HCT116 (cell line): Measurements from ENCODE around the gene ARFGEF3. TPM values are rescaled to one million over a fixed set of nuclear protein-coding genes. Genes with fewer than 3 reads are reported as not detected.

Source experiments
- ATAC-seq: fragments of 200-7000 bp; cut with Tn5 transposase; 2 replicates; pipeline ENCODE4 v1.9.1; 2020; ENCODE audit warnings: mild to moderate bottlenecking, moderate library complexity
- BruUV-seq: library from RNA; stranded (reverse); fragments of 400-500 nt; replicated peaks from 2 replicates; lab custom pipeline; 2021; lab: Mats Ljungman, UMichigan
- CTCF ChIA-PET: fragments of 300-600 bp; sonication (Branson Sonifier 250); formaldehyde crosslinking; loops from one replicate; lab custom pipeline; 2021; ENCODE audit warnings: antibody characterized with exemption; lab: Charles Lee
- POLR2A ChIA-PET: fragments of 300-600, 350-600 bp; sonication (Branson Sonifier 250); formaldehyde crosslinking; loops from one replicate; lab custom pipeline; 2021; ENCODE audit warnings: antibody characterized with exemption; lab: Charles Lee
- RAD21 ChIA-PET, 2 experiments: fragments of 300-600 bp; sonication (Branson Sonifier 250); formaldehyde crosslinking; loops; one replicate each; lab custom pipeline; 2023; ENCODE audit warnings: low total read pairs in 2 of 2; ENCODE audit not compliant: uncharacterized antibody in 2 of 2, unreplicated experiment in 2 of 2, low non-redundant PET in 1 of 2; lab: Charles Lee
- DNase-seq: peaks from one replicate; pipeline ENCODE4 v3.0.0-alpha.2; 2010; ENCODE audit warnings: low read depth, low spot score
- H2AFZ ChIP-seq: fragments of 200-600 bp; shearing (Covaris generic), sonication (generic); 2 replicates; pipeline ENCODE4 v1.6.1; 2017; ENCODE audit warnings: low read depth, mixed run types, mixed read lengths, antibody characterized with exemption, low read length; ENCODE audit not compliant: poor library complexity, severe bottlenecking
- H3K27ac ChIP-seq: 2 replicates; pipeline ENCODE4 v1.5.1; 2012; ENCODE audit warnings: low read depth, low read length
- H3K27me3 ChIP-seq: fragments of 200-600 bp; sonication (generic); 2 replicates; pipeline ENCODE4 v1.6.1; 2016; ENCODE audit warnings: mixed run types, low read length, mixed read lengths; ENCODE audit not compliant: insufficient read depth
- H3K36me3 ChIP-seq, 2 experiments: fragments of 200-500 bp in 1 of 2; fragments of 200-600 bp in 1 of 2; sonication (Bioruptor generic) in 1 of 2; sonication (generic) in 1 of 2; 2 replicates each; pipeline versions ENCODE4 v1.5.1 to v1.6.1; 2014 to 2016; ENCODE audit warnings: low read length in 2 of 2, inconsistent platforms in 1 of 2, mixed read lengths in 1 of 2, mixed run types in 1 of 2; ENCODE audit not compliant: insufficient read depth in 2 of 2, control insufficient read depth in 1 of 2
- H3K4me1 ChIP-seq, 2 experiments: fragments of 200-600 bp in 1 of 2; sonication (generic) in 1 of 2; 2 replicates each; pipeline versions ENCODE4 v1.5.1 to v1.6.1; 2012 to 2017; ENCODE audit warnings: low read length in 2 of 2, inconsistent platforms in 1 of 2, mild to moderate bottlenecking in 1 of 2, mixed read lengths in 1 of 2, mixed run types in 1 of 2, moderate library complexity in 1 of 2; ENCODE audit not compliant: insufficient read depth in 2 of 2, control insufficient read depth in 1 of 2
- H3K4me2 ChIP-seq: fragments of 200-600 bp; sonication (generic); 2 replicates; pipeline ENCODE4 v1.6.1; 2017; ENCODE audit warnings: mixed run types, low read length, mixed read lengths
- H3K4me3 ChIP-seq, 2 experiments: fragments of 200-600 bp in 1 of 2; sonication (generic) in 1 of 2; replicated peaks in 1 of 2; 2 replicates each; pipeline ENCODE4 v1.5.1; 2011 to 2016; ENCODE audit warnings: low read length in 2 of 2, control low read depth in 1 of 2, low read depth in 1 of 2, mild to moderate bottlenecking in 1 of 2, mixed read lengths in 1 of 2, mixed run types in 1 of 2
- H3K79me2 ChIP-seq: fragments of 200-600 bp; sonication (generic); 2 replicates; pipeline ENCODE4 v1.6.1; 2017; ENCODE audit warnings: mild to moderate bottlenecking, mixed run types, low read length, moderate library complexity, mixed read lengths; ENCODE audit not compliant: insufficient read depth
- H3K9ac ChIP-seq: fragments of 200-600 bp; sonication (generic); 2 replicates; pipeline ENCODE4 v1.6.1; 2016; ENCODE audit warnings: low read length, mixed read lengths
- H3K9me2 ChIP-seq: fragments of 200-600 bp; sonication (generic), shearing (Covaris generic); 2 replicates; pipeline ENCODE4 v1.6.1; 2017; ENCODE audit warnings: mixed run types, mild to moderate bottlenecking, moderate library complexity; ENCODE audit not compliant: insufficient read depth
- H3K9me3 ChIP-seq, 2 experiments: fragments of 200-500 bp in 1 of 2; fragments of 200-600 bp in 1 of 2; sonication (Bioruptor generic) in 1 of 2; sonication (generic) in 1 of 2; 2 replicates each; pipeline ENCODE4 v1.6.1; 2014 to 2017; ENCODE audit warnings: low read length in 2 of 2, mixed read lengths in 2 of 2, inconsistent platforms in 1 of 2, low read depth in 1 of 2, mild to moderate bottlenecking in 1 of 2, mixed run types in 1 of 2, moderate library complexity in 1 of 2; ENCODE audit not compliant: control insufficient read depth in 1 of 2, insufficient read depth in 1 of 2
- H4K20me1 ChIP-seq: fragments of 200-600 bp; sonication (generic), shearing (Covaris generic); 2 replicates; pipeline ENCODE4 v1.6.1; 2017; ENCODE audit warnings: mixed run types, mild to moderate bottlenecking, moderate library complexity; ENCODE audit not compliant: insufficient read depth
- ATF3 ChIP-seq: IDR thresholded peaks from 2 replicates; pipeline ENCODE4 v1.6.1; 2012
- CBX3 ChIP-seq: IDR thresholded peaks from 2 replicates; pipeline ENCODE4 v1.6.1; 2012; ENCODE audit warnings: low read depth
- CEBPB ChIP-seq: IDR thresholded peaks from 2 replicates; pipeline ENCODE4 v1.6.1; 2012; ENCODE audit warnings: low read depth
- EGR1 ChIP-seq: IDR thresholded peaks from 2 replicates; pipeline ENCODE4 v1.6.1; 2012; ENCODE audit warnings: low read depth
- ELF1 ChIP-seq: IDR thresholded peaks from 2 replicates; pipeline ENCODE4 v1.6.1; 2012; ENCODE audit warnings: low read depth, borderline replicate concordance
- EZH2 ChIP-seq: fragments of 200-600 bp; sonication (generic); IDR thresholded peaks from 2 replicates; pipeline ENCODE4 v1.6.1; 2017; ENCODE audit warnings: antibody characterized with exemption, mixed run types
- EZH2phosphoT487 ChIP-seq: fragments of 200-600 bp; IDR thresholded peaks from 2 replicates; pipeline ENCODE4 v1.6.1; 2018; ENCODE audit warnings: antibody characterized with exemption, borderline replicate concordance
- FOSL1 ChIP-seq: IDR thresholded peaks from 2 replicates; pipeline ENCODE4 v1.6.1; 2012; ENCODE audit warnings: low read depth
- JUND ChIP-seq: IDR thresholded peaks from 2 replicates; pipeline ENCODE4 v1.6.1; 2012
- MAX ChIP-seq: IDR thresholded peaks from 2 replicates; pipeline ENCODE4 v1.6.1; 2012
- POLR2A ChIP-seq: IDR thresholded peaks from 2 replicates; pipeline ENCODE4 v1.7.0; 2011; ENCODE audit warnings: borderline replicate concordance; ENCODE audit not compliant: insufficient read depth, insufficient read length; ENCODE audit errors: extremely low read depth
- RAD21 ChIP-seq: IDR thresholded peaks from 2 replicates; pipeline ENCODE4 v1.6.1; 2012; ENCODE audit warnings: low read depth, mild to moderate bottlenecking
- SIN3A ChIP-seq: IDR thresholded peaks from 2 replicates; pipeline ENCODE4 v1.6.1; 2012; ENCODE audit warnings: low read depth
- SRF ChIP-seq: IDR thresholded peaks from 2 replicates; pipeline ENCODE4 v1.6.1; 2012; ENCODE audit warnings: low read depth
- TCF7L2 ChIP-seq: IDR thresholded peaks from 2 replicates; pipeline ENCODE4 v1.7.0; 2011; ENCODE audit warnings: borderline replicate concordance, inconsistent platforms; ENCODE audit not compliant: insufficient read depth, insufficient read length; ENCODE audit errors: extremely low read depth
- YY1 ChIP-seq: IDR thresholded peaks from 2 replicates; pipeline ENCODE4 v1.6.1; 2011; ENCODE audit warnings: low read length, low read depth, moderate library complexity, mild to moderate bottlenecking; ENCODE audit not compliant: insufficient replicate concordance; ENCODE audit errors: extremely low read depth
- ZBTB33 ChIP-seq: IDR thresholded peaks from 2 replicates; pipeline ENCODE4 v1.6.1; 2011; ENCODE audit warnings: mild to moderate bottlenecking, low read length, moderate library complexity; ENCODE audit not compliant: insufficient replicate concordance; ENCODE audit errors: extremely low read depth
- ZFX ChIP-seq: fragments of 450-650 bp; IDR thresholded peaks from 2 replicates; pipeline ENCODE4 v1.6.1; 2017
- intact Hi-C: fragments of 100-400 bp; cut with micrococcal nuclease; formaldehyde crosslinking; loops from 2 replicates; pipeline ENCODE4 v1.10.0; 2022
- total RNA-seq: library from RNA; stranded (reverse); gene quantifications from one replicate; pipeline ENCODE4 v1.2.1, GENCODE V29; 2021; ENCODE audit not compliant: unreplicated experiment

Gene ARFGEF3
- total RNA-seq, 1 experiment from 2014 or later, result 3.8 TPM

- BruUV-seq, result no TSS peak
- ChIA-PET POLR2A (no interaction called here), RAD21 (no interaction called here), CTCF (no interaction called here)
- Histone ChIP-seq H3K27ac (no peak overlapping the region), H2AFZ (no peak overlapping the region), H3K79me2 (no peaks in the 10 kb centered on the region), H3K36me3 (no peaks in the 10 kb centered on the region), H4K20me1 (no peaks in the 10 kb centered on the region), H3K9me2 (no peaks in the 10 kb centered on the region), H3K9ac (no peak overlapping the region), H3K4me3 (no peak overlapping the region), H3K4me2 (no peak overlapping the region), H3K27me3 (no peaks in the 10 kb centered on the region), H3K4me1 (peaks cover 14 to 29% of the 10 kb centered on the region in 2 experiments), H3K9me3 (no peaks in the 10 kb centered on the region)
- intact Hi-C loops, result no loop called here
- TF ChIP-seq TCF7L2, result no peak
- no peak for ATAC-seq
- no peak for DNase-seq
Measured at GRCh38 chr6:138374815-138375214, 213.1 kb downstream of the ARFGEF3 start.

GRCh38 chr6:138377042-138377441, 215.3 kb downstream of the ARFGEF3 start:
- H3K27ac ChIP-seq, result no peak overlapping the region
- CTCF ChIA-PET, result no interaction called here
- no peak overlapping the region for H2AFZ ChIP-seq
- RAD21 ChIA-PET, result no interaction called here
- no peaks in the 10 kb centered on the region for H3K27me3 ChIP-seq
- BruUV-seq, result no TSS peak
- no peak overlapping the region for H3K9ac ChIP-seq
- POLR2A ChIA-PET, result no interaction called here
- H3K4me3 ChIP-seq, result no peak overlapping the region
- no peaks in the 10 kb centered on the region for H3K79me2 ChIP-seq
- H3K9me3 ChIP-seq, result no peaks in the 10 kb centered on the region
- no peak overlapping the region for H3K4me2 ChIP-seq
- H3K4me1 ChIP-seq, result peaks cover 3 to 14% of the 10 kb centered on the region in 2 experiments
- H3K9me2 ChIP-seq, result no peaks in the 10 kb centered on the region
- intact Hi-C loops, result no loop called here
- no peaks in the 10 kb centered on the region for H3K36me3 ChIP-seq
- no peak for ATAC-seq
- no peaks in the 10 kb centered on the region for H4K20me1 ChIP-seq
- no peak for DNase-seq
- TF ChIP-seq SRF, result no peak
- TF ChIP-seq SIN3A, result no peak
- TF ChIP-seq CBX3, result no peak
- TF ChIP-seq ZBTB33, result no peak
- no peak for TF ChIP-seq EZH2
- no peak for TF ChIP-seq RAD21
- no peak for TF ChIP-seq EGR1
- no peak for TF ChIP-seq CEBPB
- no peak for TF ChIP-seq EZH2phosphoT487
- TF ChIP-seq ELF1, result no peak
- TF ChIP-seq ATF3, result no peak
- TF ChIP-seq YY1, result no peak
- no peak for TF ChIP-seq JUND
- TF ChIP-seq ZFX, result no peak
- TF ChIP-seq FOSL1, result no peak
- no peak for TF ChIP-seq TCF7L2
- no peak for TF ChIP-seq POLR2A
- no peak for TF ChIP-seq MAX
